Spleen (tissue), 7 donors: Measurements from ENCODE around the gene TRABD2B.

Experiments used
- POLR2A ChIP-seq, 3 donors: fragments of 450-650 bp; IDR thresholded peaks; one replicate each; pipeline ENCODE4 v1.5.1; 2017; ENCODE audit warnings: antibody characterized with exemption in 3 of 3, mild to moderate bottlenecking in 1 of 3
- TF ChIP-seq, protein P1 (sequence below), 11 experiments: fragments of 200-600 bp in 7 of 11; fragments of 450-650 bp in 4 of 11; sonication (generic) in 4 of 11; IDR thresholded peaks in 8 of 11; conservative IDR thresholded peaks in 3 of 11; 1 replicate in 7 of 11; 2 replicates in 4 of 11; pipeline versions ENCODE4 v1.4.0 to v1.8.0; 2016 to 2021; ENCODE audit warnings: antibody characterized with exemption in 11 of 11, inconsistent platforms in 4 of 11, mild to moderate bottlenecking in 1 of 11
- donor health status: DM: no; HTN: no; CAD: no; lungs with moderate emphysema.
- donor health status: DM: no; HTN: no; CAD: no.
- donor health status: DM: no; HTN: no; CAD: no.

DNA sequence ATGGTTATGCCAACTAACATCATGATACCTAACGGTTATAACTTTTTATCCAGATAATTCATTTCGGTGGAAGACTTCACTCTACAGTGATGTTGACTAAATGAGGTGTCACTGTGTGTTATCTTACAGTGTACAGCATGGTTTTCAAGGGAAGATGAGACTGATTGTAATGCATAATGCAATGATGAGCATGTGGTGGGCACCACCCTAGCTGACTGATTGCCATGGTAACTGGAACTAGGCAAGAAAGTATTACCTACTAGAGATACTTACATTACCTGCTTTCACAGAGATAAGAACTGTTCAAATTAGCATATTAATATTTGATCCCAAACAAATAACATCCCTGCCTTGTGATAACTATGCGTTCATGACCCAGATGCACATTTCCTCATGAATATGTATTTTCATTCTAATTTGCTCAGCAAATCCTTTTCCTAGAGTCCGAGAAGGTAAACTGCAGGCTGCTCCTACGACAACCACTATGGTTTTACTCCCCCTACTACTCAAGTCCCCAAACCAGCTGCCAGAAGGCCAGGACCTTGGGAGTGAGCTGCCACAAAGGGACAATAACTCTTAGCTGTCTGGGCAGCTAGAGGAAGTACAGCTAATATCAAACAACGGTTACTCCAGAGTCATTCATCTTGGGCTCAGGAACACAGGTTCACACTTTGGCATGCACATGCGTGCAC, 29.2 kb downstream of the TRABD2B start:
- no peak for TF ChIP-seq POLR2A (IDR thresholded peaks at IDR 0.05)
- TF ChIP-seq, protein P1, sequence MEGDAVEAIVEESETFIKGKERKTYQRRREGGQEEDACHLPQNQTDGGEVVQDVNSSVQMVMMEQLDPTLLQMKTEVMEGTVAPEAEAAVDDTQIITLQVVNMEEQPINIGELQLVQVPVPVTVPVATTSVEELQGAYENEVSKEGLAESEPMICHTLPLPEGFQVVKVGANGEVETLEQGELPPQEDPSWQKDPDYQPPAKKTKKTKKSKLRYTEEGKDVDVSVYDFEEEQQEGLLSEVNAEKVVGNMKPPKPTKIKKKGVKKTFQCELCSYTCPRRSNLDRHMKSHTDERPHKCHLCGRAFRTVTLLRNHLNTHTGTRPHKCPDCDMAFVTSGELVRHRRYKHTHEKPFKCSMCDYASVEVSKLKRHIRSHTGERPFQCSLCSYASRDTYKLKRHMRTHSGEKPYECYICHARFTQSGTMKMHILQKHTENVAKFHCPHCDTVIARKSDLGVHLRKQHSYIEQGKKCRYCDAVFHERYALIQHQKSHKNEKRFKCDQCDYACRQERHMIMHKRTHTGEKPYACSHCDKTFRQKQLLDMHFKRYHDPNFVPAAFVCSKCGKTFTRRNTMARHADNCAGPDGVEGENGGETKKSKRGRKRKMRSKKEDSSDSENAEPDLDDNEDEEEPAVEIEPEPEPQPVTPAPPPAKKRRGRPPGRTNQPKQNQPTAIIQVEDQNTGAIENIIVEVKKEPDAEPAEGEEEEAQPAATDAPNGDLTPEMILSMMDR (IDR thresholded peaks at IDR 0.05 in 8 of 11, conservative IDR thresholded peaks at IDR 0.05 in 3 of 11) = no peak
